ENCODE data around the gene NFKB1.
A peak's percentile ranks its signal among the peaks of the same experiment; 100 is the strongest.
"Not testable (repeated sequence)": the region's sequence is repeated elsewhere in the genome, so short reads cannot be mapped to it uniquely, and the experiment has no call there.

NFKB1 gene

GRCh38 chr4:102593147-102593546, 92.0 kb downstream of the NFKB1 start:
- DNase-seq (ENCODE audit: extremely low read depth in 1 of 2, low read depth in 1 of 2): no peak

GRCh38 chr4:102594000-102594399, 92.8 kb downstream of the NFKB1 start:
- DNase-seq (ENCODE audit: extremely low read depth in 1 of 2, low read depth in 1 of 2): no peak

- DNase-seq (ENCODE audit: extremely low read depth in 1 of 2, low read depth in 1 of 2): no peak
Observed at GRCh38 chr4:102596532-102596931, 95.4 kb downstream of the NFKB1 start.

DNA sequence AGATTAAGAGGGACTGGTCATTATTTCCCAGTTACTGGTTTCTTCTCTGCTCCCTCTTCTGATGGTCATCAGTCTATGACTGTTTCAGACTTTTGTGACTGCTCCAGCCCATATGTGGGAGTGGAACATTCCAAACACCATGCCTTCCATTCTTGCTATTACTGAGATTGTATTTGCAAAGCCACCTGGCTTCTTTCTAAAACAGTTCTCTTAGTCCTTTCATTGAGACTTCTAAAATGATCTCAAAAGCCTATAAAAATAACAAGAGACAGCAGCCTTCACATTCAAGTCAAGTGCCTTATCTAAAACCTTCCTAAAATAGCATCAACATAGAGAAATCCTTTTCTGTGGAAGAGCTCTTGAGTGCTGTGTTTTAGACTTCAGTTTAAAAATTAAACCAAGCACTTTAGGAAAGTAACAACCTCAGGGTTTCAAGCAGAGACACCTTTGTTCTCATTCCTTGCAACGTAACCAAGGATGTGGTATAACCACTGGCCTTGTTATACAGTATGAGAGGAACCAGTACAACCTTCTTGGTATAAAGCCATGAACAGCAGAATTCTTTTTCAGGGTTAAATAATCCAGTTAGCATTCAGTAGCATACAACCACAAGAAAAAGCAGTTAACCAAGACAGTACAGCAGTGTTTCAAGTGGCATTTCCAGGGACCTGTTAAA, 97.1 kb downstream of the NFKB1 start:
- no peak for DNase-seq (ENCODE audit: extremely low read depth in 1 of 2, low read depth in 1 of 2)

- no peak for DNase-seq (ENCODE audit: extremely low read depth in 1 of 2, low read depth in 1 of 2)
Observed at GRCh38 chr4:102598762-102599374, 97.7 kb downstream of the NFKB1 start.

GRCh38 chr4:102599455-102599854, 98.3 kb downstream of the NFKB1 start:
- no peak for DNase-seq (ENCODE audit: extremely low read depth in 1 of 2, low read depth in 1 of 2)

- no peak for DNase-seq (ENCODE audit: extremely low read depth in 1 of 2, low read depth in 1 of 2)
Observed at GRCh38 chr4:102599886-102600285, 98.7 kb downstream of the NFKB1 start.

DNA sequence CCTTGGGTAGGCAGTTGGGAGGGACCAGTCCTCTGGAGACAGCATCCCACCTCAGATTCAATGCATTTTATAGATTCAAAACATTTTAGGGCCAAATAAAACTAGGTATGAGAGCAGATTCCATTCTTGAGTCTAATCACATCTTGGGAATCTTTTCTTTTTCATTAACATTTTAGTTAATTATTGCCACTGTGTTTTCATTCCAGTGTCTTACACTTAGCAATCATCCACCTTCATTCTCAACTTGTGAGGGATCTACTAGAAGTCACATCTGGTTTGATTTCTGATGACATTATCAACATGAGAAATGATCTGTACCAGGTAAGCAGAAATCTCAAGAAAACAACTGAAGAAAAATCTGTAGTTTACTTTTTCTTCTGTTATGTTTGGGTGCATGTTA, 99.5 kb downstream of the NFKB1 start:
- DNase-seq (ENCODE audit: extremely low read depth in 1 of 2, low read depth in 1 of 2): no peak

- no peak for DNase-seq (ENCODE audit: extremely low read depth in 1 of 2, low read depth in 1 of 2)
Observed at GRCh38 chr4:102601586-102602227, 100.5 kb downstream of the NFKB1 start.

- DNase-seq (ENCODE audit: extremely low read depth in 1 of 2, low read depth in 1 of 2): no peak
Observed at GRCh38 chr4:102604222-102604940, 103.2 kb downstream of the NFKB1 start.

DNA sequence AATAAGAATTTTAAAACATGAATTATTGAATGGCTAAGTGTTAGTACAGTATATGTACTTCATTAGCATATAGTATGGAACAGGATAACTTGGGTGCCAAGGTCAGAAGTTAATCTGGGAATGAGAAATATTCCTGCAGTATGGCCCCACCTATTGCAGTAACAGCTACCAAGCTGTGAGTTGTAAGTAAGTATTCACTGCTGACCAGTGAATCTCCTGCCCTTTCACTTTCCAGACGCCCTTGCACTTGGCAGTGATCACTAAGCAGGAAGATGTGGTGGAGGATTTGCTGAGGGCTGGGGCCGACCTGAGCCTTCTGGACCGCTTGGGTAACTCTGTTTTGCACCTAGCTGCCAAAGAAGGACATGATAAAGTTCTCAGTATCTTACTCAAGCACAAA, 105.1 kb downstream of the NFKB1 start:
- DNase-seq (ENCODE audit: extremely low read depth in 1 of 2, low read depth in 1 of 2): no peak

GRCh38 chr4:102606846-102607450, 105.8 kb downstream of the NFKB1 start:
- DNase-seq (ENCODE audit: extremely low read depth in 1 of 2, low read depth in 1 of 2): no peak

DNA sequence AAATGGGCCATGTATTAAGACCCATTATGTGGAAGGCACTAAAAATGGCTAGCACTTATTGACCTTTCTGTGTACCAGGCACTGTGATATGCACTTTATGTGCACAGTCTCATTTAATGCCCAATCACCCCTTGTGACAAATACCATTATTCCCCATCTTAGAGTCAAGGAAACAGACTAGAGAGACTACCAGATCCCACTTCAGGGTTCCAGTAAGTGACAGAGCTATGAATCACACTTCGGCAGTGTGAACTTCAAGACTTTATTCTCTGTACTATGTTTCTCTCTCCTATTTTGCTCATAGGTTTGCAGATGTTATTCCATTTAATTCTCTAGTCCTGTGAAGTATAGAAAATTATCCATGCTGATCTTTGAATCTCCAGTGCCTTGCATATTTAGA, 107.0 kb downstream of the NFKB1 start:
- DNase-seq (ENCODE audit: extremely low read depth in 1 of 2, low read depth in 1 of 2): no peak

DNA sequence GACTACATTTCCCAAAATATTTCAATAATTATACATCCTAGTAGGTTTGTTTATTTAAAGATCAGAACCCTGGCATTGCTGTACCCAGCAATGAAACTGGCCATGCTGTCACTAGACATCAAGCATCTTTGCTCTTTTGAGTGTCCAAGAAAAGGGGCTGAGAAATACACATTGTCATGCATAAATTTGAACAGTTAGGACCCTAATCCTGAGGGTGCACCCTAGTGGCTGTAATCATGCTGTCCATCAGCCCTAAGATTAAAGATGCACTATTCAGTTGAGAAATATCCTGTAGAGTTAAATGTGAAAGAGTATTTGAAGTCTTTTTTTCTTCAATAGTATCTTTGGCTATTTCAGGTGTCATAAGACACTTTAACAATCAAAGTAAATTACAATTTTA, 108.8 kb downstream of the NFKB1 start:
- no peak for DNase-seq (ENCODE audit: extremely low read depth in 1 of 2, low read depth in 1 of 2)

DNA sequence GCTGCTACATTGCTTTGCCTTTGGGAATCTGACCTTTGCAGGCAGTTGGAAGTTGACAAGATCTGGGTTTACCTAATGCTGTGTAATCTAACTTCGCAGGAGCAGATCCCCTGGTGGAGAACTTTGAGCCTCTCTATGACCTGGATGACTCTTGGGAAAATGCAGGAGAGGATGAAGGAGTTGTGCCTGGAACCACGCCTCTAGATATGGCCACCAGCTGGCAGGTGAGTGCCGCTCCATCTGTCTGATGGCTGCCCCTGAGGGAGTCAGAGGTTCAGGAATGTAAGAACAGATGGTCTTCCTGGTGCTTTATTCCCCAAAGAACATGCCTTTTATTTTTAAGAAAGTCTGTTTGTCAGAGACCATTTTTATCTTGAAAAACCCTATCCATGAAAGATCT, 109.3 kb downstream of the NFKB1 start:
- no peak for DNase-seq (ENCODE audit: extremely low read depth in 1 of 2, low read depth in 1 of 2)

GRCh38 chr4:102612210-102612609, 111.1 kb downstream of the NFKB1 start:
- no peak for DNase-seq (ENCODE audit: extremely low read depth in 1 of 2, low read depth in 1 of 2)

DNA sequence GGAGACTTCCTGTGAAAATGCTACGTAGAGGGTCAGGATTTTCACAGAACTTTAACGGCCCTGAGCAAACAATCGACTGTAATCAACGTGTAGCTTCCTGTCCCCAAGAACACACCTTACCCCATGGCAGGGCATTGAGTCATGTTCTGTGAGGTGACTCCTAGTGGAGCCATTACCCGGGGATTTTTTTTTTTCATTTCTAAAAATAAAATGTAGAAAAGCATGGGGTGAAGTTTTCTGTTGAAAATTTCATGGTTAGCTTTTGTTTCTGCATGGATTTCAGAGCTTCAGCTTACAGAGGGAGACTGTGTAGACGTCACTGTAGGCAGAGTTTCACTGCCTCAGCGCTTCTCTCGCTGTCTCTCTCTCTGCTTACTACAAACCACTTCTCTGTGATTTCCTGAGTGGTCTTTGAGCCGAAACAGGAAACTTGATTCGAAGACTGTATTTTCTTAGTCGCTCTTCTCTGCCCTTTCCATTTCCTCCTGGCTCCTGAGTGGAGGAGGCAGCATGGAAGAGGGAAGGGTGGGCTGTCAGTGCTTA, 111.7 kb downstream of the NFKB1 start:
- DNase-seq (ENCODE audit: extremely low read depth in 1 of 2, low read depth in 1 of 2): peak in 1 of 2 donors; percentile 28

DNA sequence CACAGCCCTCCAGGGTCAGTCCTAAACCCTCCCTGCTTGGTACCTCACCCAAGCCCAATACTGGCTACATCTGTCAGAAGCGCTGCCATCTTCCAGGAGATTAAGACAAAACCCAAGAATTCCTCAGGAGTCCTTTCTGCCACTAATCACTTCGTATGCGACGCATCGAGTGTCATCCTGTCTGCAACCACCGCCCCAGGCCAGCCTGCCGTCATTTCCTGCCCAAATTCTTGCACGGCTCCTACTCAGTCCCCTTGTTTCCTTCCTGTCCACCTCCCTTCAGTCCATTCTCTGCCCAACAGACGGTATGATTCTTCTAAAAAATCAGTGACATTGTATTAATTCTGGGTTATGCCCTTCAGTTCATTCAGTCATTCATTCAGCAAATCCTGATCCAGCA, 113.6 kb downstream of the NFKB1 start:
- no peak for DNase-seq (ENCODE audit: extremely low read depth in 1 of 2, low read depth in 1 of 2)

DNA sequence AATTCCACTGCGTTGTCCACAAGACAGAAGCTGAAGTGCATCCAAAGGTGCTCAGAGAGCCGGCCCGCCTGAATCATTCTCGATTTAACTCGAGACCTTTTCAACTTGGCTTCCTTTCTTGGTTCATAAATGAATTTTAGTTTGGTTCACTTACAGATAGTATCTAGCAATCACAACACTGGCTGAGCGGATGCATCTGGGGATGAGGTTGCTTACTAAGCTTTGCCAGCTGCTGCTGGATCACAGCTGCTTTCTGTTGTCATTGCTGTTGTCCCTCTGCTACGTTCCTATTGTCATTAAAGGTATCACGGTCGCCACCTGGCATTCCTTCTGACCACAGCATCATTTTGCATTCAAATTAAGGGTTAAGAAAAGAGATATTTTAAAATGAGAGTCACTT, 115.5 kb downstream of the NFKB1 start:
- peak in 1 of 2 donors; percentile 29 for DNase-seq (ENCODE audit: extremely low read depth in 1 of 2, low read depth in 1 of 2)

- not testable (repeated sequence) for DNase-seq (ENCODE audit: extremely low read depth in 1 of 2, low read depth in 1 of 2)
Observed at GRCh38 chr4:102619021-102619420, 117.9 kb downstream of the NFKB1 start.
